GM18861 (cell line): ENCODE data around the gene RPS15.

Experiments used
- ATAC-seq: cut with Tn5 transposase; IDR thresholded peaks from one replicate; pipeline ENCODE4 v1.9.1; 2021; ENCODE audit not compliant: unreplicated experiment

RPS15 gene

GRCh38 chr19:1450735-1451731 lies 12.8 kb downstream of the RPS15 start:
- no peak for ATAC-seq

- no peak for ATAC-seq
Measured at GRCh38 chr19:1451916-1452801, 14.0 kb downstream of the RPS15 start.

- ATAC-seq = no peak
Measured at GRCh38 chr19:1452802-1453524, 14.8 kb downstream of the RPS15 start.

- no peak for ATAC-seq
Measured at GRCh38 chr19:1453525-1454364, 15.5 kb downstream of the RPS15 start.

DNA sequence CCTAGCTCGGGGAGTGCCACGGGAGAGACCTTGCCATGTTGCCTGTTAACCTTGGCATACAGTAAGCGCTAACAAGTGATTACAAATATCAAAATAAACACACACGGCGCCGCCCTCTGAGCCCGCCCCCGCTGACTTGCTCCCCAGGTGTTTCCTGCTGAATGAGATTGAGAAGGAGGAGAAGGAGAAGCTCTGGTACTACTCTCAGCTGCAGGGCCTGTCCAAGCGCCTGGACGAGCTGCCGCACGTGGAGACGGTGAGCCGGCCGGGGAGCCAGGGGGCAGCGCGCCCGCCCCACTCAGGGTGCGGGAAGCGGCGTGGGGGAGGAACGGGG lies 16.8 kb downstream of the RPS15 start:
- no peak for ATAC-seq

DNA sequence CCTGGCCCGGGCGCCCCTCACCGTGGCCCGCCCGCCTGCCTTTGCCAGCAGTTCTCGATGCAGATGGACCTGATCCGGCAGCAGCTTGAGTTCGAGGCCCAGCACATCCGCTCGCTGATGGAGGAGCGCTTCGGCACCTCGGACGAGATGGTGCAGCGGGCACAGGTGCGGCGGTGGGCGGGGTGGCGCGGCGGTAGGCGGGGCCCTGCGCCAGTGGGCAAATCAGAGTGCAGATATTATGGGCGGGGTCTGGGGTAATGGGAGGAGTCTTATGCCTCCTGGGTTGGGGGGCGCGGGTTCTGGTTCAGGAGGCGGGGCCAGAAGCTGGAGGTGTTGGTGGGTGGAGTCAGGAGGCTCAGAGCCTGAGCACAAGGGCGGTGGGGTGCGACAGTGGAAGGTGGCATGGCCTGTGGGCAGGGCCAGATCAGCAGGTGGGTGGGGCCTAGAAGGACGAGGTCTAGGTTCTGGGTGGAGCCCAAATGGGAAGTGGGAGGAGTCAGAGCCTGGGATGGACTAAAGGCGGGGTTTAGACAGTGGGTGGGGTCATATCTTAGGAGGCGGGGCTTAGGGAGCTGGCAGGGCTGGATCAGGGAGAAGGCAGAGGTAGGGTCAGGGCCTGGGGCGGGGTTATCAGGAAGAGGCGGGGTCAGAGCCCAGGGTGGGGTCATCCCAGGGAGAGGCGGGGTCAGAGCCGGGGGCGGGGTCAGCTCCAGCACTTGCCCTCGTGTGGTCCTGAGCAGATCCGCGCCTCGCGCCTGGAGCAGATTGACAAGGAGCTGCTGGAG lies 17.3 kb downstream of the RPS15 start:
- no peak for ATAC-seq

- ATAC-seq = no peak
Measured at GRCh38 chr19:1456121-1456900, 18.1 kb downstream of the RPS15 start.

DNA sequence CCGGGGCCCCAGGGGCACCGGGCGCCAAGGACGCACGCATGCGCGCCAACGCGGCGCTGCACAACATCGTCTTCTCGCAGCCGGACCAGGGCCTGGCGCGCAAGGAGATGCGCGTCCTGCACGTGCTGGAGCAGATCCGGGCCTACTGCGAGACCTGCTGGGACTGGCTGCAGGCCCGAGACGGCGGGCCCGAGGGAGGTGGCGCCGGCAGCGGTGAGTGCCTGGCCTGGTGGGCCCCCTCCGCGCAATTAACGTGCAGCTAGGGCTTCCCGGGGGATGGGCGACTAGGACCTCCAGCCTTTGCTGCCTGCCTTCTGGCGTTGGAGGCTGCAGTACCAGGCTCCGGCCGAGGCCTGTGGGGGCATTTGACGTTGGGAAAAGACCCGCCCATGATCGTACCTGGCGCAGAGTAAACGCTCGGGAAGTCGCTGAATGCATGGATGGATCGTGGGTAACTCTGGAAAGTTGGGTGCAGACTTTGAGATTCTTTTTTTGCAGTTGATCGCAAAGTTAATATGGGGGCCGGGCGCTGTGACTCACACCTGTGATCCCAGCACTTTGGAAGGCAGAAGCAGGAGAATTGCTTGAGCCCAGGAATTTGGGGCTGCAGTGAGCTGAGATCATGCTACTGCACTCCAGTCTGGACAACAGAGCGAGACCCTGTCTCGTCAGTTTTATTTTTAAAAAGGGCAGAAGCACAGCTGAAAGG lies 19.0 kb downstream of the RPS15 start:
- ATAC-seq = no peak

DNA sequence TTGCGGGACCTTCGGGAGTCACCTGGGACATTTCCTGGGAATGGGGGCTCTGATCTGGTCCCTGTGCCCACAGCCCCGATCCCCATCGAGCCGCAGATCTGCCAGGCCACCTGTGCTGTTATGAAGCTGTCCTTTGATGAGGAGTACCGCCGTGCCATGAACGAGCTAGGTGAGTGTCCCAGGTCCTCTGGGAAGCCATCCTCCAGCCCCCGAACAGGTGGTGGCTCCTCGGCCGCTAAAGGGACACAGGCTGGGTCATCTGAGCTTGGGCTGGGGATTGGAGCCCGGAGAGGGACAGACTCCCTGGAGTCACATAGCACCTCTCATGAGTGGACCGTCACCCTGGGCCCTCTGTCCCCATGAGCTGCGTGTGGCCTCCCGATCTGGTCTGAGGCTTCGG lies 19.7 kb downstream of the RPS15 start:
- no peak for ATAC-seq

GRCh38 chr19:1459479-1459878 lies 21.3 kb downstream of the RPS15 start:
- ATAC-seq = no peak

DNA sequence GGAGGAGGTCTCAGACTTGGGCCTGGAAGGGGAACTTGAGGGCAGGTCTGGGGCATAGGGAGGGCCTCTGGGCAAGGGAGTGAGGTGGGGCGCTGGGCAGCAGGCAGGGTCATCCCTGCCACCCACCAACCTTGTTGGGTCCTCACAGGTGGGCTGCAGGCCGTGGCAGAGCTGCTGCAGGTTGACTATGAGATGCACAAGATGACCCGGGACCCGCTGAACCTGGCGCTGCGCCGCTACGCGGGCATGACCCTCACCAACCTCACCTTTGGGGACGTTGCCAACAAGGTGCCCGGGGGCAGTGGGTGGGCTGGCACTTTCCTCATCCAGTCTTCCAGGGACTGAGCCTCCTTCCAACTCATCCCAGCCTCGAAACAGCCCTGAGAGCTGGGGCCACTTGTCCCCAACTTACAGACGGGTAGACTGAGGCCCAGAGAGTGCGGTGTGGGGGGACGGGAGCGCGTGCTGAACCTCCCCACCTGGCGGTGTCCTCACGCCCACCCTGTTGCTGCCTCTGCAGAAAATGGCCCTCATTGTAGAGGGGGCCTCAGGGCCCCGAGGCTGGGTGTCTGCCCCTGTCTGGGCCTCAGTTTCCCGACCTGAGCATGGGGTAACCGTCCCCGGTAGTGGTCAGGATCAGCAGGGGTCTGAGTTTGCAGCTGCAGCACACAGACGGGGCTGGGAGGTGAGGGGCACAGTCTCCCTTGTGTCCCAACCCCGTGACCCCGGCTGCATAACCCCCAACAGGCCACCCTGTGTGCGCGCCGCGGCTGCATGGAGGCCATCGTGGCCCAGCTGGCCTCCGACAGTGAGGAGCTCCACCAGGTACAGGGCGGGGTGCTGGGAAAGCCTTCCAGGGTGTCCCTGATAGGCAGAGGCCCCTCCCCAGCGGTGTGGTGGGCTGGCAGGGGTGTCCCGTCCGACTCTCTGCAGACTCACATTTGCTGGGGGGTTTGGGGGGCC lies 22.1 kb downstream of the RPS15 start:
- no peak for ATAC-seq

DNA sequence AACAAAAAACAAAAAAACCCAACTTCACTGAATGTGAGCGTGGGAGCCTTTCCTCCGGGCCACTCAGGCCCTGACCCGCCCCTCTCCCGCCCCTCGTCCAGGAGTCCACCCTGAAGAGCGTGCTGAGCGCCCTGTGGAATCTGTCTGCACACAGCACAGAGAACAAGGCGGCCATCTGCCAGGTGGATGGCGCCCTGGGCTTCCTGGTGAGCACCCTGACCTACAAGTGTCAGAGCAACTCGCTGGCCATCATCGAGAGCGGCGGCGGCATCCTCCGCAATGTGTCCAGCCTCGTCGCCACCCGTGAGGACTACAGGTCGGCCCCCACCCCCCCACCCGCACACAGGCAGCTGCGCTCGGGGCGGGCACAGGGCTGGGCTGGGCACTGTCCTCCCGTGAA lies 23.7 kb downstream of the RPS15 start:
- no peak for ATAC-seq

DNA sequence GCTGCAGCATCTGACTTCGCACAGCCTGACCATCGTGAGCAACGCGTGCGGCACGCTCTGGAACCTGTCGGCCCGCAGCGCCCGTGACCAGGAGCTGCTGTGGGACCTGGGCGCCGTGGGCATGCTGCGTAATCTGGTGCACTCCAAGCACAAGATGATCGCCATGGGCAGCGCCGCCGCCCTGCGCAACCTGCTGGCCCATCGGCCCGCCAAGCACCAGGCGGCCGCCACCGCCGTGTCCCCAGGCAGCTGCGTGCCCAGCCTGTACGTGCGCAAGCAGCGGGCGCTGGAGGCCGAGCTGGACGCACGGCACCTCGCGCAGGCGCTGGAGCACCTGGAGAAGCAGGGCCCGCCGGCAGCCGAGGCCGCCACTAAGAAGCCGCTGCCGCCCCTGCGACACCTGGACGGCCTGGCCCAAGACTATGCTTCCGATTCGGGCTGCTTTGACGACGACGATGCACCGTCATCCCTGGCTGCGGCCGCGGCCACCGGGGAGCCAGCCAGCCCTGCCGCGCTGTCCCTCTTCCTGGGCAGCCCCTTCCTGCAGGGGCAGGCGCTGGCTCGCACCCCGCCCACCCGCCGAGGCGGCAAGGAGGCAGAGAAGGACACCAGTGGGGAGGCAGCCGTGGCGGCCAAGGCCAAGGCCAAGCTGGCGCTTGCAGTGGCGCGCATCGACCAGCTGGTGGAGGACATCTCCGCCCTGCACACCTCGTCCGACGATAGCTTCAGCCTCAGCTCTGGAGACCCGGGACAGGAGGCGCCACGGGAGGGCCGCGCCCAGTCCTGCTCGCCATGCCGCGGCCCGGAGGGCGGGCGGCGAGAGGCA lies 27.2 kb downstream of the RPS15 start:
- no peak for ATAC-seq

DNA sequence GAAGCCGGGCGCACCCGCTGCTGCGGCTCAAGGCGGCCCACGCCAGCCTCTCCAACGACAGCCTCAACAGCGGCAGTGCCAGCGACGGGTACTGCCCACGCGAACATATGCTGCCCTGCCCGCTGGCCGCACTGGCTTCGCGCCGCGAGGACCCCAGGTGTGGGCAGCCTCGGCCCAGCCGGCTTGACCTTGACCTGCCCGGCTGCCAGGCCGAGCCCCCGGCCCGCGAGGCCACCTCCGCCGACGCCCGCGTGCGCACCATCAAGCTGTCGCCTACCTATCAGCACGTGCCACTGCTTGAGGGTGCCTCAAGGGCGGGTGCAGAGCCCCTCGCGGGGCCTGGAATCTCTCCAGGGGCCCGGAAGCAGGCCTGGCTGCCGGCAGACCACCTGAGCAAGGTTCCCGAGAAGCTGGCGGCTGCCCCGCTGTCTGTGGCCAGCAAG lies 27.8 kb downstream of the RPS15 start:
- no peak for ATAC-seq

- no peak for ATAC-seq
Measured at GRCh38 chr19:1466461-1467214, 28.4 kb downstream of the RPS15 start.

GRCh38 chr19:1467215-1467489 lies 29.0 kb downstream of the RPS15 start:
- no peak for ATAC-seq
